GM10847 (cell line): ENCODE data around the gene CHTF18.

Source experiments
- POLR2A ChIP-seq: IDR thresholded peaks from 2 replicates; pipeline ENCODE4 v1.6.1; 2011; ENCODE audit not compliant: insufficient read length; ENCODE audit errors: extremely low read depth

CHTF18 gene

DNA sequence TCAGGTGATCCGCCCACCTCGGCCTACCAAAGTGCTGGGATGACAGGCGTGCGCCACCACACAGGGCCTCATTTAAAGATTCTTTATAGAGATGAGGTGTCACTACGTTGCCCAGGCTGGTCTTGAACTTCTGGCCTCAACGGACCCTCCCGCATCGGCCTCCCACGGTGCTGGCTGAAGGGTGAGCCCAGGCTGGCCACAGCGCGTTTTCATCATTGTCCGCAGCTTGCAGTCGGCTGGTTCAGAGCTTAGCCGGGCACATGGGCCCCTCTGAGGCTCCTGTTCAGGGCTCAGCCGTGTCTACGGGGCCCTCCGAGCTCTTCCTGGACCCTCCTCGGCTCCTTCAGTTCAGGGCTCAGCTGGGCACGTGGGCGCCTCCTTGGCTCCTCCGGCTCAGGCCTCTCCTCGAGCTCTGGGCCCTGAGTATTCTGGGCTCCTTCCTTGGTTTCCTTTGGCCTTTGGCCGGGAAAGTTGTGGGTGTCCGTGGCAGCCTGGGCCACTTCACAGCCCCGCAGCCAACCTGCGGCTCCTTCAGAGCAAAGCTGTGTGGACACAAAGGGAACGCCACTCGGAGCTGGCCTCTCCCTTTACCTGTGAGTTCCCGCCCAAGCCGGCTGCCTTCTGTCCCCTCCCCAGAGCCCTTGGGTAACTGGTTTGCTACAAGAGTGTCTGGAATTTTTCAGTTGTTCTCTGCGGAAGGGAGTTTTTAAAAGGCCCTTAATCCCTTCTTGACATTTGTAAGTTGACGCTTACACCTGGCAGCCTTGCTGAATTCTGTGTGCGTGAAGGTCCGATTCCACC, 29.1 kb upstream of the CHTF18 start:
- TF ChIP-seq POLR2A = no peak

DNA sequence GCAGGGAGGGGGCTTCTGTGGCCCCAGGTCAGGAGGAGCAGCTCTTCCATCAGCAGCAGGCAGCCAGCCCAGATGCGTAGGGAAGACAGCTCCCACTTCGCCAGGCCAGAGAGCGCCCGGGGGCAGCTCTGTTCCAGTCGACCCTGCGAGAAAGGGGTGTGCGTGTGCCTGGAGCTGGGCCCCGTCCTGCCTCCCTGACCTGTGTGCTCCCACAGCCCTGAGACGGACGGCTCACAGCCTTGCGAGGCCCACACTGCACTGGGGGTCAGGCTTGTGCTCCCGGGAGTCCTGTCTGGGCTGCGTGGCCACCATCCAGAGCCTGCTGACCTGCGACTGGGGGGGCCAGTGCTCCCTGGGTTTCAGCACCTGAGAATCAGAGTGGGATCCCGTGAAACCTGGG, 28.4 kb upstream of the CHTF18 start:
- TF ChIP-seq POLR2A = no peak

DNA sequence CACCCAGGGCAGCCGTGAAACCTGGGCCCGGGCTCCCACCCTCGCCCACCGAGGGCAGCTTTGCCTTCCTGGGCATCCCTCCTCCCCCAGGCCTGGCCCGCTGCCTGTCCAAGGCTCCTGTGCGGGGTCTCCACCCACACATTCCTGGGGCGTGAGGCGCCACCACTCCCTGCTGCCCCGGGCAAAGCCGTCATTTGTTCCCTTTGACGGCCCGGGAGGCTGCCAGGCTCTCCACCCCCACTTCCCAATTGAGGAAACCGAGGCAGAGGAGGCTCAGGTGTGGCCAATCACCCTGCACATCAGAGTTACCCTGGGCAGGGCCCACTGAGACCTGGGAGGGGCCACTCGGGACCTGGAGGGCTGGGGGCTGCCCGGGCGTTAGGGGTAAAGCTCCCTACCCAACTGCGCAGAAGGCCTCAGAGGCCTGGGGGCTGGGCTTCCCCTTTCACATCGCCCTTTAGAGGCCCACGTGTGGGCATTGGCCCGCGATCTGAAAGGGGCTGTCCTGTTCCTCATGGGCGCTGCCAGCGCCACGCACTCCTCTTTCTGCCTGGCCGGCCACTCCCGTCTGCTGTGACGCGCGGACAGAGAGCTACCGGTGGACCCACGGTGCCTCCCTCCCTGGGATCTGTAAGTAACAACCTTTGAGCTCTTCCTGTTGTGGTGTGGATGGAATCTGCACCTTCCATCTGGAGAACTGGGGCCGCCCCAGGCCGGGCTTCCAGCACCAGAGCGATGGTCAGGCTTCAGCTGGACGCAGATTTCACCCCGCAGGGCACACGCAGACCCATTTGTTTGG, 27.7 kb upstream of the CHTF18 start, which contains the start of gene MSLN:
MSLN (plus strand) TSS at position 190 of the 799 bp plus-strand sequence. CDS start 1,947 bp downstream, outside the sequence.
- TF ChIP-seq POLR2A = no peak

DNA sequence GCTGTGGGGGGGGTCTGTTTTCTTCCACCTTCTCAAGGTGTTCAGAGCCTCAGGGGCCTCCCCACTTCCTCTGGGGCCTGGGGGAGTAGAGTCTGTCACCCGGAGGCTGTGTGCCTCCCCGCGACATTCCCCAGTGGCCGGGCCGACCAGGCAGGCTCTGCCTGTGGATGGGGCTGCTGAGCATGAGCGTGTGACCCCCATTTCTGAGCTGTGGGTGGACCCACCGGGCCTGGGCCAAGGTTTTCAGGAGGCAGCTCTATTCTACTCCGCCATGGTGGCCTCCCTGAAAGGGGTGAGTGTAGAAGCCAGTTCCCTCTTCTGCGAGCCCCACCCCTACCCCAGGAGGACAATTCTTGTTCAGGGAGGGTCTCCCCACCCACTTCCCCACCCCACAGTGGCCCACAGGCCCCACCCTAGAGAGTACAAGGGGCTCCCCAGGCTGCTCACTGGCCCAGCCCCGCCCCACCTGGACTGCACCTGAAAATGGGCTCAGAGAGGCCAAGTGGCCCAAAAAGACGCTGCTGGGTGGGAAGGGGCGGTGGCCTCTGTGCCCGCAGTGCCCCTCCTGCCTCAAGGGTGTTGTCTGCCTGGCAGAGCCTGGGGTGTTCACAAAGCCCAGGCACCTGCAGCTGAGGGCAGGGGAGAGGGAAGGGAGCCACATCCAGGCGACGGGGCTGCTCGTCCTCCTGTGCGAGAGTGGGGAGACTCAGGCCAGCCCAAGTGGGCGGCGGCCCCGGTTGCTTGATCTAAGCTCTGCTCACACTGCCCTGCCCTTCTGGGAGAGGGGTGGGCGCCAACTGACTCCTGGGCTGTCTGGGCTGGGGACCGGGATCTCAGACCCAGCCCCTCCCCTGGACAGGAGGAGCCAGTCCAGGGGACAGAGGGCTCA, 26.6 kb upstream of the CHTF18 start:
- TF ChIP-seq POLR2A = no peak

DNA sequence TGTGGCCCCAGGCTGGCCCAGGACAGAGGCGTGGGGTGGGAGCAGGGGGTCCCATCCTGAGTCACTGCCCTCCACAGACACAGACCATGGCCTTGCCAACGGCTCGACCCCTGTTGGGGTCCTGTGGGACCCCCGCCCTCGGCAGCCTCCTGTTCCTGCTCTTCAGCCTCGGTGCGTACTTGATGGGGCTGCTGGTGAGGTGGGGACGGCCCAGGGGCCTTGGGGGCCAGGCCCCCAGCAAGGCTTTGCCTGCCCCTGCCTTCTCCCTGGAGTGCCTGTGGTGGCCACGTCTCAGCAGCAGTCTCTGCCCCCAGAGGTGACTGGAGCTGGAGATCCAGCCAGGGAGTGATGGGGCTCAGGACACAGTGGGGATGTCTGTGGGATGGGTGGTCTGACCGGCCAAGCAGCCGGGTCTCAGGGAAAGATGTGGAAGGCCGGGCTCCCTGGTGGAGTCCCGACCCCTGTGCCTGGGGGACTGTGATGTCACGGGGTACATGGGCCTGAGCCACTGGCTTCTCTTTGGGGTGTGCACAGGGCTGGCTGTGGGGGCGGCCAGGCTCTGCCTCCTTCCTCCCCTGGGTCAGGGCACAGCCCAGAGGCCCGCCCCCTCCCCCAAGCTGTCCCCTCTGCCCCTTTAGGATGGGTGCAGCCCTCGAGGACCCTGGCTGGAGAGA, 25.7 kb upstream of the CHTF18 start:
- TF ChIP-seq POLR2A = no peak

DNA sequence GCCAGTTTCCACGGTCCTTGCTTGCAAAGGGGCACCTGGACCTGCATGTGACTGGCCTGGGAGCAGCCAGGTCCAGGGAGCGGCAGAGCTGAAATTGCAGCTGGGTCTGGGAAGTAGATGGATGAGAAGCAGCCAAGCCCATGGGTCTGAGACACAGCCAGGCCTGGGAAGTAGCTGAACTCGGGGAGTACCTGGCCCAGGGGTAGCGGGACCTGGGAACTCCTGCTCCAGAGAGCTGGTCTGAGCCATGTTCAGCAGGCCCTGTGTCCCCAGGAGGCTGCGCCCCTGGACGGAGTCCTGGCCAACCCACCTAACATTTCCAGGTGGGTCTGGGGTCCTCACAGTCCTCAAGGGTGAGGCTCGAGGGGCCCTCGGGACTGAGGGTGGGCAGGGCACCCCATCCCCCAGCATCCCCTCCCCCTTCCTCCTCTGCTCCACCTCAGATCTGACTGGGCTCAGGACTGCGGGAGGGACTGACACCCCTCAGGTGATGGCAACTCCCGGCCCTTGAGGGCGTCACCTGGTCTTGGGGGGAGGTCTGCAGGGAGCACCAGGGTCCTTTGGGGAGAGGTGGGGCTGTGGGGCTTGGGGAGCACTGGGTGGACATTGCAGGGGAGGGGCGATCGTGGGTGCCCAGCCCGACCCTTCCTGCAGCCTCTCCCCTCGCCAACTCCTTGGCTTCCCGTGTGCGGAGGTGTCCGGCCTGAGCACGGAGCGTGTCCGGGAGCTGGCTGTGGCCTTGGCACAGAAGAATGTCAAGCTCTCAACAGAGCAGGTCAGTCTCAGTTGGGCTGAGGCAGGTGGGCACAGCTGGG, 24.8 kb upstream of the CHTF18 start:
- no peak for TF ChIP-seq POLR2A

DNA sequence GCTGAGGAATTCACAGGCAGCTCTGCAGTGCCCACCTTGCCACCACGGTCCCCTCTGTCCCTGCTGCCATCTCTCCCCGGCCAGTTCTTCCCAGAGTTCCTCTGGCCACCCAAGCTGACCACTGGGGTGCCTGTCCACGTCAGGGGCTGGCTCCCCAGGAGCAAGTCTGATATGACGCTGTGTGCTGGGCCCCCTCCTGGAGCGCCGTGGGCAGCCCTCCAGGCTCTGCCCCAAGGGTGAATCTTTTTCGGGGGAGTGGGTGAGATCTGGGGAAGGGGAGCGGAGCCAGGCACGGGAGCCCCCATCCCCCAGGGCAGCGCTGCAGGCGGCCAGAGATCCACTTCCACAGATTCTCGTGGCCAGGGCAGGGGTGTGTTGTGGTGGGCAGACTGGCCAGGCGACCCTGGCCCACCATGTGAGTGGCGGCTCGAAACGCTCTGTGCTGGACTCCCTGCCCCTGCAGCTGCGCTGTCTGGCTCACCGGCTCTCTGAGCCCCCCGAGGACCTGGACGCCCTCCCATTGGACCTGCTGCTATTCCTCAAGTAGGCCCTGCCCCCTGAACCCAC, 24.2 kb upstream of the CHTF18 start:
- TF ChIP-seq POLR2A = no peak

DNA sequence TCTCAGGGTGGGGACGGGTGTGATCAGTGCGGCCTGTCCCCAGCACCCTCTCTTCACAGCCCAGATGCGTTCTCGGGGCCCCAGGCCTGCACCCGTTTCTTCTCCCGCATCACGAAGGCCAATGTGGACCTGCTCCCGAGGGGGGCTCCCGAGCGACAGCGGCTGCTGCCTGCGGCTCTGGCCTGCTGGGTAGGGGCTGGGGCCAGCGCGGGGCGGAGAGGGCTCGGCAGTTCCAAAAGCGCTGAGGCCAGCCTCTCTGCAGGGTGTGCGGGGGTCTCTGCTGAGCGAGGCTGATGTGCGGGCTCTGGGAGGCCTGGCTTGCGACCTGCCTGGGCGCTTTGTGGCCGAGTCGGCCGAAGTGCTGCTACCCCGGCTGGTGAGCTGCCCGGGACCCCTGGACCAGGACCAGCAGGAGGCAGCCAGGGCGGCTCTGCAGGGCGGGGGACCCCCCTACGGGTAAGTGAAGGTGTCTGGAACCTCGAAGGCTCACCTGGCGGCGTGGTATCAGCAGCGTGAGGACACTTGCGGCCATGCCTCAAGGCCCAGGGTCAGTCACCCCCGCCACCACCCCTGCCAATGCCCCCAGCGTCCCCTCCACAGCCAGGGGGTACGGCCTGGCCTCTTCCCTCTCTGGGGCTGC, 23.5 kb upstream of the CHTF18 start:
- no peak for TF ChIP-seq POLR2A

DNA sequence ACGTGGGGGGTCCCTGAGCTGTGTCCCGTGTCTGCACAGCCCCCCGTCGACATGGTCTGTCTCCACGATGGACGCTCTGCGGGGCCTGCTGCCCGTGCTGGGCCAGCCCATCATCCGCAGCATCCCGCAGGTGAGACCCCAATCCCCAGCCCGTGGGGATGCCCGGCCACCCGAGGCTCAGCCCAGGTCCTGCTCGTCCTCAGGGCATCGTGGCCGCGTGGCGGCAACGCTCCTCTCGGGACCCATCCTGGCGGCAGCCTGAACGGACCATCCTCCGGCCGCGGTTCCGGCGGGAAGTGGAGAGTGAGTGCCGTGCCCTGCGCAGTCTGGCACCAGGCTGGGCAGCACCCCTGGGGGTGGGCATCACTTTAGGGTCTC, 22.9 kb upstream of the CHTF18 start:
- TF ChIP-seq POLR2A = no peak

DNA sequence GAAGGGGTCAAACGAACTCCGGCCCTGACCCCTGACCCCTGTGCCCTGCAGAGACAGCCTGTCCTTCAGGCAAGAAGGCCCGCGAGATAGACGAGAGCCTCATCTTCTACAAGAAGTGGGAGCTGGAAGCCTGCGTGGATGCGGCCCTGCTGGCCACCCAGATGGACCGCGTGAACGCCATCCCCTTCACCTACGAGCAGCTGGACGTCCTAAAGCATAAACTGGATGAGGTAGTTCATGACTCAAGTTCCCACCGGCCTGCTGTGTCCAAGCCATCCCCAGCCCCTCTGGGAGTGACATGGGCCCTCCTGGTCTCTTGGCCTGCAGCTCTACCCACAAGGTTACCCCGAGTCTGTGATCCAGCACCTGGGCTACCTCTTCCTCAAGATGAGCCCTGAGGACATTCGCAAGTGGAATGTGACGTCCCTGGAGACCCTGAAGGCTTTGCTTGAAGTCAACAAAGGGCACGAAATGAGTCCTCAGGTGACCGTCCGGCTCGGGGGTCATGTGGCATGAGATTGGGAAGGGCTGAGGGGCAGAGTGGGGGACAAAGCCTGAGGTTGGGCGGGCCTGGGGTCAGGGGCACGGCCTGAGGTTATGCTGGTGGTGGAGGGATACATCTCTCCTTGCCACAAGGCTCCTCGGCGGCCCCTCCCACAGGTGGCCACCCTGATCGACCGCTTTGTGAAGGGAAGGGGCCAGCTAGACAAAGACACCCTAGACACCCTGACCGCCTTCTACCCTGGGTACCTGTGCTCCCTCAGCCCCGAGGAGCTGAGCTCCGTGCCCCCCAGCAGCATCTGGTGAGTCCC, 22.2 kb upstream of the CHTF18 start:
- TF ChIP-seq POLR2A = no peak

DNA sequence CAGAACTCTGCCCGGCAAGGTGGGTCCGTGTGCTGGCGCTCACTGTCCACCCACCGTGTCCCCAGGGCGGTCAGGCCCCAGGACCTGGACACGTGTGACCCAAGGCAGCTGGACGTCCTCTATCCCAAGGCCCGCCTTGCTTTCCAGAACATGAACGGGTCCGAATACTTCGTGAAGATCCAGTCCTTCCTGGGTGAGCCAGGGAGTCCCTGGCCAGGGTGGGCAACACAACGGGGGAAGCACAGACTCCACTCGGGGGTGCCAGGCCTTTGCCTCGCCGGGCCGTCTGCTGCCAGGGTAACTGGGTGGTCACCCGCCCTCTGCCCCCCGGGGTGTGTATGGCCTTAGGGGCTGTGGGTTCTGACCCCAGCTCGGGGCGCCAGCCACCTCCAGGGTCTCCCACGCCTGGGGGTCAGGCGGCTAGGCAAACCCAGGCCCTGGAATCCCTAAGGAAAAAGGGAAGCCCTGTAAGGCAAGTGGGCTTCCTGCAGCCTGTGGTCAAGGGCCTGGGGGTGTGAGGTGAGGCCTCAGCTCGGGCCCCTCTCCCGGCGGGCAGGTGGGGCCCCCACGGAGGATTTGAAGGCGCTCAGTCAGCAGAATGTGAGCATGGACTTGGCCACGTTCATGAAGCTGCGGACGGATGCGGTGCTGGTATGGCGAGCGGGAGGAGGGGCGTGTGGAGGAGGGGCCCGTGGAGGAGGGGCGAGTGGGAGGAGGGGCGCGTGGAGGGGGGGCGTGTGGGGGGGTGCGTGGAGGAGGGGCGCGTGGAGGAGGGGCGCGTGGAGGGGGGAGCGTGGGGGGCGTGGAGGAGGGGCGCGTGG, 21.4 kb upstream of the CHTF18 start:
- TF ChIP-seq POLR2A = no peak
